Femur (tissue), 1 donor: ENCODE results near the gene ACACB.

Experiments used
- DNase-seq: peaks from one replicate; pipeline ENCODE4 v3.0.0-alpha.2; 2017

The ACACB gene

GRCh38 chr12:109178532-109178931, 62.1 kb downstream of the ACACB start:
- DNase-seq, result no peak

DNA sequence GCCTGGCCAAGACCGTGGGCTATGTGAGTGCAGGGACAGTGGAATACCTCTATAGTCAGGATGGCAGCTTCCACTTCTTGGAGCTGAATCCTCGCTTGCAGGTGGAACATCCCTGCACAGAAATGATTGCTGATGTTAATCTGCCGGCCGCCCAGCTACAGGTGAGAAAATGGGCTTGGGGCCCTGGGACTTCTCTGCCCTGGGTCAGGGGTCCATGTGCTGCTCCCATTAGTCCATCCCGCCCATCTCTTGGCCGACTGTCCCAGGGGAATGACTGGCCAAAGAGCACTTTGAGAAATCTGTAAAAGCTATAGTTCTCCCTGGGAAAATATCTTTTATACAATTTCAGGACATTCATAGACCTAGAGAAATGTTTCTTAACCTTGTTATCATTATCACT, 63.5 kb downstream of the ACACB start:
- no peak for DNase-seq

GRCh38 chr12:109182041-109182839, 65.9 kb downstream of the ACACB start:
- no peak for DNase-seq

- DNase-seq, result no peak
Measured at GRCh38 chr12:109185441-109185840, 69.1 kb downstream of the ACACB start.

DNA sequence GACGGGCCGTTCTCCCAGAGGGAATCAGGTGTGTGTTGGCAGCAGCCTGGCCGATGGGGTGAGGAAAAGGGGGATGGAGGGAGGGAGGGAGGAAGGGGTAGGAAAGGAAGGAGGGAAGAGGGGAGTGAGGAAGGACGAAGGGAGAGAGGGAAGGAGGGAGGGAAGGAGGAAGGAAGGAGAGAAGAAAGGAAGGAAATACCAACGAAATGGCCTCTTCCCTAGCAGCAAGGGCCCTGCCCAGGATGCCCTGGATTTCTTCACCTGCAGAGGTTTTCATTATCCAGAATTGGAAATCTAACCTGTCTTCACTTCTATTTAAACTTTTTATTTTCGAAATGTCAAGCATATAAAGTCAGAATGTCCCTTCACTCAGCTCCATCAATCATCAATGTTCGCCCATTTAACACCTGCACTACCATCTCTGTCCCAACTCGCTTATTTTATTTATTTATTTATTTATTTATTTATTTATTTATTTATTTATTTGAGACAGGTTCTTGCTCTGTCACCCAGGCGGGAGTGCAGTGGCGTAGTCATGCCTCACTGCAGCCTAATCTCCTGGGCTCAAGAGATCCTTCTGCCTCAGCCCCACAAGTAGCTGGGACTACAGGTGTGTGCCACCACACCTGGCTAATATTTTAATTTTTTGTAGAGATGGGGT, 70.7 kb downstream of the ACACB start:
- DNase-seq, result no peak

- DNase-seq, result no peak
Measured at GRCh38 chr12:109188108-109188712, 71.8 kb downstream of the ACACB start.

- no peak for DNase-seq
Measured at GRCh38 chr12:109189291-109189690, 72.9 kb downstream of the ACACB start.

GRCh38 chr12:109191621-109192250, 75.3 kb downstream of the ACACB start:
- DNase-seq, result no peak

- DNase-seq, result no peak
Measured at GRCh38 chr12:109192358-109192757, 76.0 kb downstream of the ACACB start.

DNA sequence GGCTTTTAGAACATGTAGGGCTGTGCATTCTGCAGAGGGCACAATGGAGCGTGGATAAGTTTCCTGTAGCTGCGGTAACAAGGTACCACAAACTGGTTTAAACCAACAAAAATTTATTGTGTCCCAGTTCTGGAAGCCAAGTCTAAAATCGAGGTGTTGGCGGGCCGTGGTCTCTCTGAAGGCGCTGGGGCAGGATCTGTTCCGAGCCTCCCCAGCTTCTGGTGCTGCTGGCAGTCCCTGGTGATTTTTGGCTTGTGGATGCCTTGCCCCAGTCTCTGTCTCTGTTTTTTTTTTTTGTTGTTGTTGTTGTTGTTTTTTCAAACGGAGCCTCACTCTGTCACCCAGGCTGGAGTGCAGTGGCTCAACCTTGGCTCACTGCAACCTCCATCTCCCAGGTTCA, 77.5 kb downstream of the ACACB start:
- no peak for DNase-seq

DNA sequence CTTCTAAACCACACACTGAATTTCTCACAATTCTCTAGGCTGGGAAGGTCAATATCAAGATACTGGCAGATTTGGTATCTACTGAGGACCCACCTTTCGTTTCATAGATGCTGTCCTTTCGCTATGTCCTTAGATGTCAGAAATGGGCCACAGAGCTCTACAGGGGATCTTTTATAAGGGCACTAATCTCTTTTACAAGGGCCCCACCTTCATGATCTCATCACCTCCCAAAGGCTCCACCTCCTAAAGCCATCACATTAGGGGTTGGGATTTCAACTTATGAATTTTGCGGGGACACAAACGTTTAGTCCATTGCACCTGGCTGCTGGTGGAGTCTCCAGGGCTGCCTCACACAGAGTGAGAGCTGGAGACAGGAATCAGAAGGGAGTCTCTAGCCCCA, 79.9 kb downstream of the ACACB start:
- no peak for DNase-seq

GRCh38 chr12:109197327-109197726, 80.9 kb downstream of the ACACB start:
- DNase-seq, result no peak

- DNase-seq, result no peak
Measured at GRCh38 chr12:109199324-109199723, 82.9 kb downstream of the ACACB start.

- no peak for DNase-seq
Measured at GRCh38 chr12:109200825-109201495, 84.6 kb downstream of the ACACB start.

DNA sequence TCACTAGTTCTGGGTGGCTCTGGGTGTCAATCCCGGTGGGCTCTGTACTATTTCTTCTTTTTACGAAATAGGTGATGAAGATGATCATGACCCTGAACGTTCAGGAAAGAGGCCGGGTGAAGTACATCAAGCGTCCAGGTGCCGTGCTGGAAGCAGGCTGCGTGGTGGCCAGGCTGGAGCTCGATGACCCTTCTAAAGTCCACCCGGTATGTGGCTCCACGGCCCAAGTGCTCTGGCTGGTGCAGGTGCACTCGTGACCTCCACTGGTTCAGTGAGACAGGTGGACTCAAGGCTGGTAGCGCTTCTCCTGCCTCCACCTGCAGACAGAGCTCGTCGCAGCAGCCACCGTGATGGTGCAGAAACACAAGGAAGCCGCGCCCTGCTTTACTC, 85.1 kb downstream of the ACACB start:
- no peak for DNase-seq

DNA sequence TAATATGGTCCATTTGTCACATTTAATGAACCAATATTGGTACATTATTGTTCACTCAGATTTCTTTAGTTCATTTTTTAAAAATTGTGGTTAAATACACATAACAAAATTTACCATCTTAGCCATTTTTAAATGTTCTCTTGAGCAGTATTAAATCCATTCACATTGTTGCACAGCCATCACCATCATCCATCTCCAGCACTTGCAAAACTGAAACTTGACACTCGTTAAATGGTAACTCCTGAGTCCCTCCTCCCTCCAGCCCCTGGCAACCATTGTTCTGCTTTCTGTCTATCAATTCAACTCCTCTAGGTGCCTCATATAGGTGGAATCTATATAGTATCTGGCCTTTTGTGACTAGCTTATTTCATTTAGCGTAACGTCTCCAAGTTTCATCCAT, 86.4 kb downstream of the ACACB start:
- no peak for DNase-seq

DNA sequence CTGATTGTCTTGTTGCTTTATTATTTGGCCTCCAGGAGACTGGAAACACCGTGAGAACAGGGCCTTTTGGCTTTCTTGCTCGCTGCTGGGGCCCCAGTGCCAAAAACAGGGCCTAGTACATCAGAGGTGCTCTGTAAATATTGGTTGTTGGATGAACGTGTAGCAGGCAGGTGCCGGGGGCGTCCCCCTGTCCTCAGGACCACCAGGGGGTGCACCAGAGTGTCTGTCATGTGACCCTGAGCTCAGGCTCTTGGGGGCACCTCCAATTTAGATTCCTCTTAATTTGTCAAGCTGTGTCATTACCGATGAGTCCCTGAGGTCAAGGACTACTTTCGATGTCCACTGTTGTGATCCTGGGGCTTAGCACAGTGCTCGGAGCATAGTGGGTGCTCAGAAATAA, 87.1 kb downstream of the ACACB start:
- DNase-seq, result no peak

- DNase-seq, result no peak
Measured at GRCh38 chr12:109209082-109209481, 92.7 kb downstream of the ACACB start.

DNA sequence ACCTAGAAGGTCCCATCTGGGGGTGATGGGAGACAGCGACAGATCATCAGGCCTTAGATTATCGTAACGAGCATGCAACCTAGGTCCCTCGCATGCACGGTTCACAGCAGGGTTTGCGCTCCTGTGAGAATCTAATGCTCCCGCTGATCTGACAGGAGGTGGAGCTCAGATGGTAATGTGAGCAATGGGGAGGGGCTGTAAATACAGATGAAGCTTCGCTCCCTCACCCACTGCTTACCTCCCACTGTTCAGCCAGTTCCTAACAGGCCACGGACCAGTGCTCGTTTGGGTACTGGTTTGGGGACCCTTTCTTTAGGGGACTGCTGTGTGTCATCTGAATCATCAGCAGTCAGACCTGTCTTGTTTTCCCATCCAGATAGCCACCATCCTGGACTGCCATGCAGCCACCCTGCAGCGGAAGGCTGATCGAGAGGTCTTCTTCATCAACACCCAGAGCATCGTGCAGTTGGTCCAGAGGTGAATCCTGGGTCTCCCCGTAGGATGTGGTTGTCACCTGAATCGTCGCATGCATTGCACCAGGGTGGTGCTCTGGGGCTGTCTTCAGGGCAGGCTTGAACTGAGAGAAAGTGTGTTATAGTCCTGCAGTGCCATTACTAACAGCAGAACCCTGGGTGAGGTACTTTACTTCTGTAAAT, 96.2 kb downstream of the ACACB start:
- no peak for DNase-seq

- DNase-seq, result no peak
Measured at GRCh38 chr12:109214131-109214530, 97.7 kb downstream of the ACACB start.

DNA sequence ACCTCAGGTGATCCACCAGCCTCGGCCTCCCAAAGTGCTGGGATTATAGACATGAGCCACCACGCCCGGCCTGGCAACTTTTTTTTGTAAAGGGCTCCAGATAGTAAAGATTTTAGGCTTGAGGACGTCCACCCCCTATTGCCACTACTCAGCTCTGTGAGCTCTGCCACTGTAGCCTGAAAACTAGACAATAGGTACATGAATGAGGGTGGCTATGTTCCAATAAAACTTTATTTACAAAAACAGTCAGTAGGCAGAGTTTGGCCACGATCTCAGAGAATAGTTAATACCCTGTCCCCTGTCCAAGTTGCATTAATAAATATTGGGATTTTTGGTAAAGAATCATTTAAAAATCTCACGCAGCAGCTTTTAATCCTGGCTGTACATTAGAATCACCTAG, 102.6 kb downstream of the ACACB start:
- no peak for DNase-seq

DNA sequence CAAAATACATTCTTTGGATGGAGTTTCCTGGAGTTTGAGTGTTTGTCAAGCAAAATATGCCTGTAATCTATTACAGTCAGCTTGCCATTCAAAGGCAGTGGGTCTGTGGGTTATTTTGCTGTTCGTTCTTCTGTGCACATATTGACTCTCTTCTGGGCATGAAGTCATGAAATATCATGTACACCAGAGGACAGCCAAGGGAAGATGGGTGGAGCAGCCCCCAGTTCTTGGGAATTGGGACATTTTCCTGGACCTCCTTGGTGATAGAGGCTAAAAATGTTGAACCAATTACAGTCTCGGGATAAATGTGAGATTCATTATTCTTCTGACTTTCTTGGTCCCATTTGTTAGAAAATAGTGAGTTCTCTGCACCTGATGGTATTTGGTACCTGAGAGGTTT, 103.6 kb downstream of the ACACB start:
- no peak for DNase-seq
